ENCODE results near the gene TMEM252.

Gene TMEM252

DNA sequence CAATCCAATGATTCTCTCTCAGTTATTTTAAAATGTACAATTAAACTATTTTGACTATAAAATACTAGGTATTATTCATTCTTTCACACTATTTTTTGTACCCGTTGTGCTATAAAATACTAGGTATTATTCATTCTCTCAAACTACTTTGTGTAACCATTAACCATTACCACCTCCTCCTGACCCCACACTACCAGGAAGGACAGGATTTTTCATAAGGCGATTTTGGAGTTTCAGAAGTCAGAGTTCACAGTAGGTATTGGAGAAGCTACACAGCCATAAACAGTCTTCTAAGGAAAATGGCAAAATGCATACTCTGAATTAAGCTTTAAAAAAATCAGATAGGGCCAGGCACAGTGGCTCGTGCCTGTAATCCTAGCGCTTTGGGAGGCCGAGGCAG, 35.1 kb upstream of the TMEM252 start:
- H3K4me1 Mint-ChIP-seq, result peaks cover 6% of the 10 kb centered on the region
- H3K27ac Mint-ChIP-seq, result peak overlapping the region in 1 of 3 experiments; percentile 33
- H3K4me3 Mint-ChIP-seq, result no peak overlapping the region
- TF ChIP-seq, protein P1, sequence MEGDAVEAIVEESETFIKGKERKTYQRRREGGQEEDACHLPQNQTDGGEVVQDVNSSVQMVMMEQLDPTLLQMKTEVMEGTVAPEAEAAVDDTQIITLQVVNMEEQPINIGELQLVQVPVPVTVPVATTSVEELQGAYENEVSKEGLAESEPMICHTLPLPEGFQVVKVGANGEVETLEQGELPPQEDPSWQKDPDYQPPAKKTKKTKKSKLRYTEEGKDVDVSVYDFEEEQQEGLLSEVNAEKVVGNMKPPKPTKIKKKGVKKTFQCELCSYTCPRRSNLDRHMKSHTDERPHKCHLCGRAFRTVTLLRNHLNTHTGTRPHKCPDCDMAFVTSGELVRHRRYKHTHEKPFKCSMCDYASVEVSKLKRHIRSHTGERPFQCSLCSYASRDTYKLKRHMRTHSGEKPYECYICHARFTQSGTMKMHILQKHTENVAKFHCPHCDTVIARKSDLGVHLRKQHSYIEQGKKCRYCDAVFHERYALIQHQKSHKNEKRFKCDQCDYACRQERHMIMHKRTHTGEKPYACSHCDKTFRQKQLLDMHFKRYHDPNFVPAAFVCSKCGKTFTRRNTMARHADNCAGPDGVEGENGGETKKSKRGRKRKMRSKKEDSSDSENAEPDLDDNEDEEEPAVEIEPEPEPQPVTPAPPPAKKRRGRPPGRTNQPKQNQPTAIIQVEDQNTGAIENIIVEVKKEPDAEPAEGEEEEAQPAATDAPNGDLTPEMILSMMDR (IDR thresholded peaks at IDR 0.05; ENCODE audit: unreplicated experiment in 3 of 3), result no peak
- no peaks in the 10 kb centered on the region for H3K36me3 Mint-ChIP-seq (ENCODE audit: low read depth)
- H3K9me3 Mint-ChIP-seq, result no peaks in the 10 kb centered on the region
- no peaks in the 10 kb centered on the region for H3K27me3 Mint-ChIP-seq (ENCODE audit: low read depth)

DNA sequence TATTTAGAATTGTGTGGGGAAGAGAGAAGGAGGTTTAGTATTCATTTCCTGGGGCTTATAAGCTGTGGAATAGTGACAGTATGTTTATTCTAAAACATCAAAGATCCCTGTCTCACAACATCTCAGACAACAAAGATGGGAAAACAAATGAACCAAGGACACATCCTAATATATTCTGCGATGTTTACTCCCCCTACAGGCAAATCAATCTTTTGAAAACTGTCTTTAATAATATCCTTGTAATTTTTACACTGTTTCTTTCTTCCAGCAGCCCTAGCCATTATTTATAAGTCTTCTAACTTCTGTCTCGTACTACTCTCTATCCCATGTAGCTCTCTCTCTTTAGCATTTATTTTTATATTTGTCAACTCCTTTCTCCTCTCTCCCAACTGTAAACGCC, 33.5 kb upstream of the TMEM252 start:
- Mint-ChIP-seq H3K27me3 (ENCODE audit: low read depth) (no peaks in the 10 kb centered on the region), H3K9me3 (no peaks in the 10 kb centered on the region), H3K36me3 (ENCODE audit: low read depth) (no peaks in the 10 kb centered on the region), H3K4me1 (peaks cover 6% of the 10 kb centered on the region), H3K27ac (no peak overlapping the region), H3K4me3 (no peak overlapping the region)
- TF ChIP-seq, protein P1 (IDR thresholded peaks at IDR 0.05; ENCODE audit: unreplicated experiment in 3 of 3), result peak; percentile 18 to 33 (median 32)

DNA sequence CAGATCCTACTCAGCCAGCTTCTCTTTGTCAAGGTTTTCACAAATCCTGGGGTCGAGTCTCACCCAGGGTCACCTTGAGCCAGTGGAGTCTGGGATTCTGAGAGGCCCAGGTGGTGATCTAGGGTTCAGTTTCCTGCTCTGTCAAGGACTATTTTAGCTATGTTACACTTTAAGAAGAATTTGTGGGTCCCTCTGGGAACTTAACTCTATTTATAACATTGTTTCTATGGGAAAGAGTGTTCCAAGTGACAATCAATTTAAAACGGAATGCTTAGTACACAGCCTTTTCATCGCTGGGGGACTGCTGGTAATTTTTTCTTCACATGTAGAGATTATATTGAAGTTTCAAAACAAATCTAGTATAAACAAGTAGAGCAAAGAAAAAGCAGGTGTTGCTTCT, 26.9 kb upstream of the TMEM252 start:
- TF ChIP-seq, protein P1 (IDR thresholded peaks at IDR 0.05; ENCODE audit: unreplicated experiment in 3 of 3), result no peak
- H3K4me1 Mint-ChIP-seq, result no peaks in the 10 kb centered on the region
- H3K4me3 Mint-ChIP-seq, result no peak overlapping the region
- no peaks in the 10 kb centered on the region for H3K36me3 Mint-ChIP-seq (ENCODE audit: low read depth)
- H3K27me3 Mint-ChIP-seq (ENCODE audit: low read depth), result peaks cover 6% of the 10 kb centered on the region
- no peak overlapping the region for H3K27ac Mint-ChIP-seq
- H3K9me3 Mint-ChIP-seq, result no peaks in the 10 kb centered on the region

DNA sequence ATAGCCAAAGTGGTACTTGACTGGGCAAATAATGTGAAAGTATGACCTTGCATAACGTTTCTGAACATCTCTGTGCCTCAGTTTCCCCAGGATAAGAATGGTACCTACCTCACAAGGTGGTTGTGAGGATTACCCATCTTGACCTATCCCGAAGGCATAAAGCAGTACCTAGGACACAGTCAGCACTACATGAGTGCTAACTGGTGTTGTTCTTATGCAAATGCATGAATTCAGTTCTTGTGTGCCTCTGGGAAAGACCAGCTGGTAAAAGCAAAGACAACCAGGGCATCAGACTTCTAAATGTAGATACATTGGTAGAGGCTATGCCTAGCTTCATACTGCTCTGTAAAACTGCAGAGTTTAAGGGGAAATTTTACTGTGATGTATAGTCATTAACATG, 21.8 kb upstream of the TMEM252 start:
- Mint-ChIP-seq H3K9me3 (no peaks in the 10 kb centered on the region), H3K27me3 (ENCODE audit: low read depth) (peaks cover 19% of the 10 kb centered on the region), H3K36me3 (ENCODE audit: low read depth) (no peaks in the 10 kb centered on the region), H3K27ac (no peak overlapping the region), H3K4me1 (peaks cover 17% of the 10 kb centered on the region), H3K4me3 (no peak overlapping the region)
- TF ChIP-seq, protein P1 (IDR thresholded peaks at IDR 0.05; ENCODE audit: unreplicated experiment in 3 of 3), result no peak

DNA sequence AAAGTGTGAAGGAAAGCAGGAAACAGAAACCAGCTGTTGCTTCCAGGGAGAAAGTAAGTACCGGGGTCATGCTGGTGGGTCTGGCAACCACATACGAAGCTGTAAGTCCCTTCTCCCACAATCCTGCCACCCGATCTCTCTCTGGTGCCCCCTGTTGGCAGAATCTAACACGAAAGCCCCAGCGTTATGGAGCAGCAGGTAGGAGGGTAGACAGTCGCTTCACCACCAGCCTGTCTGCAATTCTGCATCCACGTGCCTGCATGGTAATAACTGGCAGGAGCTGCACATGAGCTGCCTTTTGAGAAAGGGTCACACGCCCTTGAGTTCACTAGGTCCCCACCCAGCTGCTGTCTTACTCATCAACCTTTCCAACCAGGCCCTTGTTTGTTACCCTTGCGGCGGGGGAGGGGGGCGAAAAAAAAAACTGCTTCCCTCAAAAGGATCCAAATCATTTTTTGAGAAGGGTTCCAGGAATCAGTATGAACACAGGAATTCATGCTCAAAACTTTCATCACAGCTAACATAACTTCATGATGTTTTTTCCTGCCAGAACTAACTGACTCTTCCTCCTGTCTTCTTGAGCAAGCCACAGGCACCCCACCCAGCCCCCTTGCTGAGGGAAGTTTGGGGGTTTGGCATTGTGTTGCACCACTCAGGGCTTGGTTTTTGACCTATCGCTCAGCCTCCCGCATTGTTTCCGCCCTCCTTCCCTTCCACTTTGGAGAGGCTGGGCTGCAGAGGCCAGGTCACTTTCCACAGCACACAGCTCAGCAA, 19.6 kb upstream of the TMEM252 start:
- Mint-ChIP-seq H3K36me3 (ENCODE audit: low read depth) (no peaks in the 10 kb centered on the region), H3K4me3 (no peak overlapping the region), H3K4me1 (peaks cover 17% of the 10 kb centered on the region), H3K27me3 (ENCODE audit: low read depth) (peaks cover 19% of the 10 kb centered on the region), H3K9me3 (no peaks in the 10 kb centered on the region), H3K27ac (peak overlapping the region; percentile 77 to 98 (median 90))
- TF ChIP-seq, protein P1 (IDR thresholded peaks at IDR 0.05; ENCODE audit: unreplicated experiment in 3 of 3), result peak; percentile 20 to 38 (median 28)

- Mint-ChIP-seq H3K4me3 (no peak overlapping the region), H3K27ac (peak overlapping the region; percentile 9 to 64 (median 17)), H3K4me1 (peaks cover 17% of the 10 kb centered on the region), H3K27me3 (ENCODE audit: low read depth) (peaks cover 19% of the 10 kb centered on the region), H3K9me3 (no peaks in the 10 kb centered on the region), H3K36me3 (ENCODE audit: low read depth) (no peaks in the 10 kb centered on the region)
- TF ChIP-seq, protein P1 (IDR thresholded peaks at IDR 0.05; ENCODE audit: unreplicated experiment in 3 of 3), result no peak
Measured at GRCh38 chr9:68558545-68558944, 17.9 kb upstream of the TMEM252 start.

Data from nephron (organoid).